IPS-18c (cell line): ENCODE measurements around the gene C6orf141.

Source experiments
- H3K4me3 ChIP-seq: 2 replicates; pipeline ENCODE4 v1.7.0; 2013; ENCODE audit warnings: low read depth, mild to moderate bottlenecking, low read length, moderate library complexity; ENCODE audit not compliant: insufficient read depth
- H3K9me3 ChIP-seq: one replicate; pipeline ENCODE4 v1.6.1; 2013; ENCODE audit warnings: mild to moderate bottlenecking, low read length, moderate library complexity; ENCODE audit not compliant: control insufficient read depth, insufficient read depth

The C6orf141 gene

DNA sequence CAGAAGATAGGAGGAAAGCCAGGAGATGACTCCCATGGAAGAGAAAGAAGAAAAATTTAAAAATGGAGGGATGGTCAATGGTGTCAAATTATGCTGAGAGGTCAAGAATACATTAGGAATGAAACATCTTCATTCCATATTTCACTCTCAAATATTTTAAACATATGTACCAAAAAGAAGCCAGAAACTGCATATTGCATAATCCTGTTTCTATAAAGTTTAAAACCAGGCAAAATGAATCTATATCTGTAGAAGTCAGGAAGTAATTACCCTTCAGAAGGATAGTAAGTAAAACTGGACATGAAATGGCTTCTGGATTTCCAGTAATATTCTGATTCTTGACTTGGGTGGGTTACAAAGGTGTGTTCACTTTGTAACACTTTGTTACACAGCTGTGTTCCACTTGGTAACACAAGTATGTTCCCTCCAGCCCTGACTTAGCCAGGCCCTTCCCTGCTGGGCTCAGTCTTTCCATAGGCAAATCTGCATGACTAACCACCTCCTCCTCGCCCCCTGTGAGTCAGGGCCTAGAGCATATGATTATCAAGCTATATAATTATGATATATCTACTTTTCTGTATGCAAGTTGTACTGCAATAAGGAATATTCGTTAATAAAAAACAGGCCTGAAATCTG lies 20.2 kb upstream of the C6orf141 start:
- no peak overlapping the region for H3K4me3 ChIP-seq
- H3K9me3 ChIP-seq: no peaks in the 10 kb centered on the region

GRCh38 chr6:49531774-49532569 lies 18.5 kb upstream of the C6orf141 start:
- Histone ChIP-seq H3K9me3 (peaks cover 2% of the 10 kb centered on the region), H3K4me3 (no peak overlapping the region)

GRCh38 chr6:49535795-49536194 lies 14.7 kb upstream of the C6orf141 start:
- peaks cover 2% of the 10 kb centered on the region for H3K9me3 ChIP-seq
- no peak overlapping the region for H3K4me3 ChIP-seq

- Histone ChIP-seq H3K4me3 (no peak overlapping the region), H3K9me3 (peaks cover 2% of the 10 kb centered on the region)
Measured at GRCh38 chr6:49539102-49539501, 11.4 kb upstream of the C6orf141 start.

DNA sequence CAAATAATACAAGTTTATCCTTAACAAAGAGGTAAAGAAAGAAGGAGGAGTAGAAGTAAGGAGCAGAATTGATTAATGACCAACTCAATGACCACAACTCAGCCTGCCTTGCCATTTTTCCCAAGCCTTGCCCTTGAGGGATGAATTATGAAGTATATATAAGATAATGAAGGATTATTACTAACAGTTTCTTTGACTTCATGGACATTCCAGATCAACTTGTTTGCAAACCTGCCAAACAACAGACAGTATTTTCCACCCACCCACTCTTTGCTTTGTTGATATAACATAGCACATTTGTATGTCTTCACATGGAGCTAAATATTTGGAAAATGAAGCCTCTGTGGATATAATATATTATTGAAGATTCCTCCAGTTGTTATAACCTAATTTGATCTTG lies 9.9 kb upstream of the C6orf141 start:
- H3K9me3 ChIP-seq: peaks cover 2% of the 10 kb centered on the region
- H3K4me3 ChIP-seq: no peak overlapping the region

GRCh38 chr6:49541210-49541724 lies 9.2 kb upstream of the C6orf141 start:
- Histone ChIP-seq H3K4me3 (no peak overlapping the region), H3K9me3 (peaks cover 2% of the 10 kb centered on the region)

- no peak overlapping the region for H3K4me3 ChIP-seq
- H3K9me3 ChIP-seq: no peaks in the 10 kb centered on the region
Measured at GRCh38 chr6:49541936-49542335, 8.5 kb upstream of the C6orf141 start.

DNA sequence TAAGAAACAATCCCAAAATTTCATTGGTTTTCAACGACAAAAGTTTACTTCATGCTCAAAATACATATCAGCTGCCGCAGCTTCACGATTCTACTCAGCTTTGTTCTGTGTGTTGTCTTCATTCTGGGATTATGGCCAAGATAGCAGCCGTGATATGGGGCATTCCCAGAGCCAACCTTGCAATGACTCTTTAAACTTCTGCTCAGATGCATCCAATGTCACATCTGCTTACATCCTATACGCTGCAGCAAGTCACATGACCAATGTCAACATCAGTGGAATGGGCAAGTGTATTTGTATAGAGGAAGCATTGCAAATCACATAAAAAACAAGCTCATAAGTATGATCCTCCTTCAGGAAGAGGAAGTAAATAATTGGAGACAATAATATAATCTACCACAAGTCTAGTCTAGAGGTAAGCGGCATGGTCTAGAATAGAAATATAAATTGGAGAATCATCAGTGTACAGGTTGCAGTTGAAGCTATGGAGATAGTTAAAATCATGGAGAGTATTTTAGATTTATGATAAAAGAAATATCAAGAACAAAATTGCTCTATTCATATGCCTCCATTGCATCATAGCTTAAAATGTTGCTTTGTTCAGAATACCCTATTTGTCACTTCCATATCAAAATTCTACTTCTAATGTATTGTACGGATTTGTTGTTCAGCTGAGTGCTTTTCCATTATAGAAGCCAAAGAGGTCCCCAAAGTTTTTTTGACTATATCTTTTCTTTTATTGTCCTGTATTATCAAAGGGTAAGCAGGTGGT lies 7.2 kb upstream of the C6orf141 start:
- H3K4me3 ChIP-seq: no peak overlapping the region

DNA sequence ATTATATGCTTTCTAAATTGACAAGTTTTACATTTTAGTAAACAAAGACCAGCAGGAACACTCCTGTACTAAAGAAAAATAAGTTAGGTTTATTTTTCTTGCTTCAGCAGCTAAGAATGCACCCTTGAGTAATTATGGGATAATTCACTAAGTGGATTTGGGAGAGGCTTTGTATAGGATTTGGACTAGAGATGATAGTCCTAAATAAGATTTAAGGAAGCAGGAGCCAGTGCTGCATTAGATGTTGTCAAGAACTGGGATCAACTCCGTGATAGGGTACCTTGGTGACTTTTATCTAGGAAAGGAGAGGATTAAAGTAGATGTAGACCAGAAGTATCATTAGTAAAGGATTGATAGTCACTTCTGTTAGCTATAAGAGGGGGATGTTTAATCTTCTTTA lies 4.1 kb upstream of the C6orf141 start:
- H3K4me3 ChIP-seq: no peak overlapping the region
- H3K9me3 ChIP-seq: no peaks in the 10 kb centered on the region

More for the DNA sequence above, 7.2 kb upstream of the C6orf141 start:
- H3K9me3 ChIP-seq: no peaks in the 10 kb centered on the region

DNA sequence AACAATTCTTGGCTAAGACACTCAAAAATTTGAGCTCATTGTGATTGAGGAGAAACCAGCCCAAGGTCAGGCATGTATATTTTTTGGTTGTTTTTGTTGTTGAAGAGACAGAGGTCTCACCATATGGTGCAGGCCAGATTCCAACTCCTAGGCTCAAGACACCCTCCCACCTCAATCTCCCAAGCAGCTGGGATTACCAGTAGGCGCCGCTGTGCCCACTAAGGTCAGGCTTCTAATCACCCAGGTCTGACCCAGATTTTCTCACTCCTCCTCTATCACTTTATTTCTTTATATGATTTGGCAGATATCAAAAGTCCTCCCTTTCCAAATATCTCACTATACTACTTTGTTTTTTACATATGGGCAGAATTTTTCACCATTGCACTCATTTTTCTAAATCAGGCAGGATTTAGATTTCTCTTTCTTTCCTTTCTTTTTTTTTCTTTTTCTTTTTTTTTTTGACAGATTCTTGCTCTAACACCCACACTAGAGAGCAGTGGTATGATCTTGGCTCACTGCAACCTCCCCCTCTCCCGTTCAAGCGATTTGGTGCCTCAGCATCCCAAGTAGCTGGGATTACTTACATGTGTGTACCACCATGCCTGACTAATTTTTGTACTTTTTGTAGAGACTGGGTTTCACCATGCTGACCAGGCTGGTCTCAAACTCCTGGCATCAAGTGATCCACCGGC lies 1.7 kb upstream of the C6orf141 start:
- Histone ChIP-seq H3K4me3 (no peak overlapping the region), H3K9me3 (no peaks in the 10 kb centered on the region)

- H3K9me3 ChIP-seq: no peaks in the 10 kb centered on the region
- peak overlapping the region; percentile 72; the same call in 1 of the 2 replicates for H3K4me3 ChIP-seq
Measured at GRCh38 chr6:49549691-49550491, 577 bp upstream of the C6orf141 start.

- no peaks in the 10 kb centered on the region for H3K9me3 ChIP-seq
- H3K4me3 ChIP-seq: peak overlapping the region; percentile 72
Measured at GRCh38 chr6:49551078-49551865, 804 bp downstream of the C6orf141 start.

DNA sequence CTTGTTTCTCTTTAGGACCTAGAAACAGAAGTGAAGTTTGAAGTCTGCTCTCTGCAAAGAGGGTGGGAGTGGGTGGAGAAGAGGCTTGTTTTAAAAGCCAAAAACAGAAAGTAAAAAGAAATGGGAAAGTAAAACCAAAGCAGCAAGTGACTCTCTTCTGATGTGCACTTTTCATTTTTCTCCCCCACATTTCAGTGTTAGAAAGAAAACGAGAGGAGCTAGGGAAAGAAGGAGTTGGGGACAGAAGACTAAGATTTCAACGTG lies 1.3 kb downstream of the C6orf141 start:
- H3K9me3 ChIP-seq: no peaks in the 10 kb centered on the region
- peak overlapping the region; percentile 72 for H3K4me3 ChIP-seq

DNA sequence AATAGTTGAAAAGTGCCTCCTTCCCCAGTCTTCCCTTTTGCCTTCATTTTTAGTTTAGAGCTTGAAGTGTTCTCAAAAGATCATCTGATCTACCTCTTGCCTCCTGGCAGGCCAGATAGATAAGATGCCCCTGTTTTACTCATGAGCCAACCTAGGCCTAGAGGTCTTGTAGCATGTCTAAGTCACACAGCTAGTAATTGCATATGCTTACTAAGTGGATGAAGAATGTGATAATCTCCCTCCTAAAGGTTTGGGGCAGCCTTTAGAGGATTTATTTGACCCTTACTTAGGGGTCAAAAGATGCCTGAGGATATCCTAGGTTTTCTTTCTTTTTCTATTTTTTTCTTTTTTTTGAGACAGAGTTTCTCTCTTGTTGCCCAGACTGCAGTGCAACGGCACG lies 2.1 kb downstream of the C6orf141 start:
- peak overlapping the region; percentile 47 for H3K4me3 ChIP-seq

DNA sequence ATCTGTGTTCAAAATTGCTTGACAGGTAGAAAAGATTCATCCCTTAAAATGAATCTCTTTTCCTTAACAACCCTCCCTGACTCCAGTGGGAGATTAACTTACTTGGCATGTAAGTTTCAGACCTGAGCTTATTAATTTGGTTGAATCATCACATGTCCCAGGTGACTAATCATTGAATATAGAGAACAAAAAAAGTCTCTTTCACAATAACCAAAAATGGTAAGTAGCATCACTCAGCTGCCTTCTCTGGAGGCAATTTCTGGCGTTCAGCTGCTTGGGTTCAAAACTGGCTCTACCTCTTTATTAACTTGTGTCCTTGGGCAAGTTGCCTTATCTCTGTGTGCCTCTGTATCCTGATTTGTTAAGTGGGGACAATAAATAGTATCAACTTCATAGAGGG lies 2.9 kb downstream of the C6orf141 start:
- H3K9me3 ChIP-seq: no peaks in the 10 kb centered on the region
- no peak overlapping the region for H3K4me3 ChIP-seq

More for the DNA sequence above, 2.1 kb downstream of the C6orf141 start:
- H3K9me3 ChIP-seq: no peaks in the 10 kb centered on the region

- Histone ChIP-seq H3K9me3 (no peaks in the 10 kb centered on the region), H3K4me3 (no peak overlapping the region)
Measured at GRCh38 chr6:49555951-49556350, 5.5 kb downstream of the C6orf141 start.
